Measurements from ENCODE around the gene MORN2. TPM values are rescaled to one million over a fixed set of nuclear protein-coding genes. Genes with fewer than 3 reads are reported as not detected.

MORN2 gene
- total and polyA plus RNA-seq, 2 of the 13 experiments (the other 11 are each of a cell fraction or from before 2014, with no cell fraction given): 7.0 to 28.0 TPM

DNA sequence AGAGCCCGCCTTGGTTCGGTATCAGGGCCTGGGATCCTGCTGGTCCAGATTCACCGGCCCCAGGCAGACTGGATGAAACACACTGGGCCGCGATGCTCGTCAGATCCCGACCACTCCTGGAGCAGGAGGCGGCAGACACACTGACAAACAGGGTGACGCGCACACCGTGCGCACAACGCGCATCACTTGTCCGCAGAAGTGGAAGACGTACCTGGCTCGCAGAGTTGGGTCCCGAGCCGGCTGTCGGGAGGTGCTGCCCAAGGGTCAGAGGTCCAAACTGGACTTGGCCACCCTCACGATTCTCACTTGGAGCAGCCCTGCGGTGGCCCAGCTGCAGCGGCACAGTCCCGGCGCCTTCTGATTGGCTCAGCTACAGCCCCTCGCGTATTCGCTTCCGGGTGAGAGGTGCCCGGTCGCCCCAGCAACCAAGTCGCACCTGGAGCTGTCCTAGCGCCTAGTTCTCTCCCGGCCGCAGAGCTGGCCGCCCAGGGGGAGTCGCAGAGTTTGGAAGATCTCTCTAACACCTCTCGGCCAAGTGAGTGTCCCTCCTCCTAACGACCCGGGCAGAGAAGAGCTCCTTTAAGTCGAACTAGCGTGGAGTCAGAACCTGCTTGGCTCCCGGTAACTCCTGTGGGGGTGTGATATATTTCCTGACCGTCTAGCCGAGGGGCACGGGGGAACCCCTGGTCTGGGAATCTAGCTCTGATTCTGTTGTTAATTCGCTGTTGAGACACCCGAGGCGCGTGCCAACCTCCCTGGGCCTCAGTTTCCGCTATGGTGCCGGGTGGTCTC, at the start of gene MORN2, which contains the start of gene DHX57 (continued):
- no peak; the same call in 1 of the 2 replicates for TF ChIP-seq GPN1 (CRISPR knock-in tag; IDR thresholded peaks at IDR 0.05; ENCODE audit: borderline replicate concordance)
- TF ChIP-seq ZNF510 (CRISPR knock-in tag; IDR thresholded peaks at IDR 0.05; ENCODE audit: low read depth): no peak; the same call in 1 of the 2 replicates
- TF ChIP-seq ZNF598 (CRISPR knock-in tag; IDR thresholded peaks at IDR 0.05; ENCODE audit: borderline replicate concordance): peak; percentile 97
- TF ChIP-seq SALL2 (CRISPR knock-in tag; IDR thresholded peaks at IDR 0.05): peak; percentile 97
- no peak for TF ChIP-seq MYNN (CRISPR knock-in tag; IDR thresholded peaks at IDR 0.05; ENCODE audit: low read depth)
- TF ChIP-seq MEIS1 (CRISPR knock-in tag; IDR thresholded peaks at IDR 0.05; ENCODE audit: borderline replicate concordance): 0 out of 2 replicates have a peak, but pooled peaks have one; percentile 60
- TF ChIP-seq, protein P1, sequence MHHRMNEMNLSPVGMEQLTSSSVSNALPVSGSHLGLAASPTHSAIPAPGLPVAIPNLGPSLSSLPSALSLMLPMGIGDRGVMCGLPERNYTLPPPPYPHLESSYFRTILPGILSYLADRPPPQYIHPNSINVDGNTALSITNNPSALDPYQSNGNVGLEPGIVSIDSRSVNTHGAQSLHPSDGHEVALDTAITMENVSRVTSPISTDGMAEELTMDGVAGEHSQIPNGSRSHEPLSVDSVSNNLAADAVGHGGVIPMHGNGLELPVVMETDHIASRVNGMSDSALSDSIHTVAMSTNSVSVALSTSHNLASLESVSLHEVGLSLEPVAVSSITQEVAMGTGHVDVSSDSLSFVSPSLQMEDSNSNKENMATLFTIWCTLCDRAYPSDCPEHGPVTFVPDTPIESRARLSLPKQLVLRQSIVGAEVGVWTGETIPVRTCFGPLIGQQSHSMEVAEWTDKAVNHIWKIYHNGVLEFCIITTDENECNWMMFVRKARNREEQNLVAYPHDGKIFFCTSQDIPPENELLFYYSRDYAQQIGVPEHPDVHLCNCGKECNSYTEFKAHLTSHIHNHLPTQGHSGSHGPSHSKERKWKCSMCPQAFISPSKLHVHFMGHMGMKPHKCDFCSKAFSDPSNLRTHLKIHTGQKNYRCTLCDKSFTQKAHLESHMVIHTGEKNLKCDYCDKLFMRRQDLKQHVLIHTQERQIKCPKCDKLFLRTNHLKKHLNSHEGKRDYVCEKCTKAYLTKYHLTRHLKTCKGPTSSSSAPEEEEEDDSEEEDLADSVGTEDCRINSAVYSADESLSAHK (CRISPR knock-in tag; IDR thresholded peaks at IDR 0.05; ENCODE audit: borderline replicate concordance): no peak; the same call in 1 of the 2 replicates
- TF ChIP-seq, protein P2, sequence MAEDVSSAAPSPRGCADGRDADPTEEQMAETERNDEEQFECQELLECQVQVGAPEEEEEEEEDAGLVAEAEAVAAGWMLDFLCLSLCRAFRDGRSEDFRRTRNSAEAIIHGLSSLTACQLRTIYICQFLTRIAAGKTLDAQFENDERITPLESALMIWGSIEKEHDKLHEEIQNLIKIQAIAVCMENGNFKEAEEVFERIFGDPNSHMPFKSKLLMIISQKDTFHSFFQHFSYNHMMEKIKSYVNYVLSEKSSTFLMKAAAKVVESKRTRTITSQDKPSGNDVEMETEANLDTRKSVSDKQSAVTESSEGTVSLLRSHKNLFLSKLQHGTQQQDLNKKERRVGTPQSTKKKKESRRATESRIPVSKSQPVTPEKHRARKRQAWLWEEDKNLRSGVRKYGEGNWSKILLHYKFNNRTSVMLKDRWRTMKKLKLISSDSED (CRISPR knock-in tag; IDR thresholded peaks at IDR 0.05): no peak; the same call in 1 of the 2 replicates
- no peak for TF ChIP-seq SNRNP70 (IDR thresholded peaks at IDR 0.05; ENCODE audit: low read depth, low read length)
- no peak; the same call in 1 of the 2 replicates for TF ChIP-seq REPIN1 (CRISPR knock-in tag; IDR thresholded peaks at IDR 0.05; ENCODE audit: borderline replicate concordance, low read depth)
- TF ChIP-seq ZNF451 (CRISPR knock-in tag; IDR thresholded peaks at IDR 0.05): 0 out of 2 replicates have a peak, but pooled peaks have one; percentile 32
- TF ChIP-seq PRPF4 (IDR thresholded peaks at IDR 0.05; ENCODE audit: low read depth, low read length, poor library complexity, severe bottlenecking): no peak
- TF ChIP-seq, protein P3, sequence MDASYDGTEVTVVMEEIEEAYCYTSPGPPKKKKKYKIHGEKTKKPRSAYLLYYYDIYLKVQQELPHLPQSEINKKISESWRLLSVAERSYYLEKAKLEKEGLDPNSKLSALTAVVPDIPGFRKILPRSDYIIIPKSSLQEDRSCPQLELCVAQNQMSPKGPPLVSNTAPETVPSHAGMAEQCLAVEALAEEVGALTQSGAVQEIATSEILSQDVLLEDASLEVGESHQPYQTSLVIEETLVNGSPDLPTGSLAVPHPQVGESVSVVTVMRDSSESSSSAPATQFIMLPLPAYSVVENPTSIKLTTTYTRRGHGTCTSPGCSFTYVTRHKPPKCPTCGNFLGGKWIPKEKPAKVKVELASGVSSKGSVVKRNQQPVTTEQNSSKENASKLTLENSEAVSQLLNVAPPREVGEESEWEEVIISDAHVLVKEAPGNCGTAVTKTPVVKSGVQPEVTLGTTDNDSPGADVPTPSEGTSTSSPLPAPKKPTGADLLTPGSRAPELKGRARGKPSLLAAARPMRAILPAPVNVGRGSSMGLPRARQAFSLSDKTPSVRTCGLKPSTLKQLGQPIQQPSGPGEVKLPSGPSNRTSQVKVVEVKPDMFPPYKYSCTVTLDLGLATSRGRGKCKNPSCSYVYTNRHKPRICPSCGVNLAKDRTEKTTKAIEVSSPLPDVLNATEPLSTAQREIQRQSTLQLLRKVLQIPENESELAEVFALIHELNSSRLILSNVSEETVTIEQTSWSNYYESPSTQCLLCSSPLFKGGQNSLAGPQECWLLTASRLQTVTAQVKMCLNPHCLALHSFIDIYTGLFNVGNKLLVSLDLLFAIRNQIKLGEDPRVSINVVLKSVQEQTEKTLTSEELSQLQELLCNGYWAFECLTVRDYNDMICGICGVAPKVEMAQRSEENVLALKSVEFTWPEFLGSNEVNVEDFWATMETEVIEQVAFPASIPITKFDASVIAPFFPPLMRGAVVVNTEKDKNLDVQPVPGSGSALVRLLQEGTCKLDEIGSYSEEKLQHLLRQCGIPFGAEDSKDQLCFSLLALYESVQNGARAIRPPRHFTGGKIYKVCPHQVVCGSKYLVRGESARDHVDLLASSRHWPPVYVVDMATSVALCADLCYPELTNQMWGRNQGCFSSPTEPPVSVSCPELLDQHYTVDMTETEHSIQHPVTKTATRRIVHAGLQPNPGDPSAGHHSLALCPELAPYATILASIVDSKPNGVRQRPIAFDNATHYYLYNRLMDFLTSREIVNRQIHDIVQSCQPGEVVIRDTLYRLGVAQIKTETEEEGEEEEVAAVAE (CRISPR knock-in tag; IDR thresholded peaks at IDR 0.05; ENCODE audit: borderline replicate concordance): peak; percentile 89
- TF ChIP-seq, protein P4, sequence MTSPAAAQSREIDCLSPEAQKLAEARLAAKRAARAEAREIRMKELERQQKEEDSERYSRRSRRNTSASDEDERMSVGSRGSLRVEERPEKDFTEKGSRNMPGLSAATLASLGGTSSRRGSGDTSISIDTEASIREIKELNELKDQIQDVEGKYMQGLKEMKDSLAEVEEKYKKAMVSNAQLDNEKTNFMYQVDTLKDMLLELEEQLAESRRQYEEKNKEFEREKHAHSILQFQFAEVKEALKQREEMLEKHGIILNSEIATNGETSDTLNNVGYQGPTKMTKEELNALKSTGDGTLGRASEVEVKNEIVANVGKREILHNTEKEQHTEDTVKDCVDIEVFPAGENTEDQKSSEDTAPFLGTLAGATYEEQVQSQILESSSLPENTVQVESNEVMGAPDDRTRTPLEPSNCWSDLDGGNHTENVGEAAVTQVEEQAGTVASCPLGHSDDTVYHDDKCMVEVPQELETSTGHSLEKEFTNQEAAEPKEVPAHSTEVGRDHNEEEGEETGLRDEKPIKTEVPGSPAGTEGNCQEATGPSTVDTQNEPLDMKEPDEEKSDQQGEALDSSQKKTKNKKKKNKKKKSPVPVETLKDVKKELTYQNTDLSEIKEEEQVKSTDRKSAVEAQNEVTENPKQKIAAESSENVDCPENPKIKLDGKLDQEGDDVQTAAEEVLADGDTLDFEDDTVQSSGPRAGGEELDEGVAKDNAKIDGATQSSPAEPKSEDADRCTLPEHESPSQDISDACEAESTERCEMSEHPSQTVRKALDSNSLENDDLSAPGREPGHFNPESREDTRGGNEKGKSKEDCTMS (CRISPR knock-in tag; conservative IDR thresholded peaks at IDR 0.05): no peak
